Progenitor cell of endocrine pancreas (in vitro differentiated cells): ENCODE results near the gene RALGAPA2. TPM values are rescaled to one million over a fixed set of nuclear protein-coding genes. Genes with fewer than 3 reads are reported as not detected.

ENCODE experiments used
- DNase-seq: peaks from one replicate; pipeline ENCODE4 v3.0.0; 2021; ENCODE audit warnings: low spot score; ENCODE audit not compliant: unreplicated experiment
- H3K27ac Mint-ChIP-seq: 2 replicates; pipeline ENCODE4 v1.8.0; 2021; ENCODE audit warnings: mild to moderate bottlenecking, moderate library complexity, mixed read lengths
- H3K27me3 Mint-ChIP-seq: 2 replicates; pipeline ENCODE4 v1.8.0; 2021; ENCODE audit warnings: mixed read lengths
- H3K36me3 Mint-ChIP-seq: 2 replicates; pipeline ENCODE4 v1.8.0; 2022; ENCODE audit warnings: mixed read lengths; ENCODE audit not compliant: insufficient read depth
- H3K4me1 Mint-ChIP-seq: 2 replicates; pipeline ENCODE4 v1.8.0; 2021; ENCODE audit warnings: low read depth, mixed read lengths
- H3K4me3 Mint-ChIP-seq: 2 replicates; pipeline ENCODE4 v1.8.0; 2021; ENCODE audit warnings: low read depth, mild to moderate bottlenecking, moderate library complexity, mixed read lengths
- H3K9me3 Mint-ChIP-seq: 2 replicates; pipeline ENCODE4 v1.8.0; 2021; ENCODE audit warnings: low read depth, mixed read lengths
- total RNA-seq: library from RNA; stranded (reverse); gene quantifications from 2 replicates; pipeline ENCODE4 v1.2.1, GENCODE V29; 2021
- TF ChIP-seq, protein P1 (sequence below): fragments of 200-600 bp; sonication (generic); IDR thresholded peaks from one replicate; pipeline ENCODE4 v1.5.0; 2021; ENCODE audit warnings: antibody characterized with exemption, mild to moderate bottlenecking; ENCODE audit not compliant: unreplicated experiment

RALGAPA2 gene
- total RNA-seq, 1 donor from 2014 or later = 109 TPM

GRCh38 chr20:20517296-20517695 lies 195.1 kb downstream of the RALGAPA2 start:
- Mint-ChIP-seq H3K4me3 (no peak overlapping the region), H3K36me3 (peaks cover 72% of the 10 kb centered on the region), H3K27me3 (no peaks in the 10 kb centered on the region), H3K4me1 (peaks cover 5% of the 10 kb centered on the region), H3K9me3 (peaks cover 16% of the 10 kb centered on the region), H3K27ac (no peak overlapping the region)
- no peak for DNase-seq
- TF ChIP-seq, protein P1, sequence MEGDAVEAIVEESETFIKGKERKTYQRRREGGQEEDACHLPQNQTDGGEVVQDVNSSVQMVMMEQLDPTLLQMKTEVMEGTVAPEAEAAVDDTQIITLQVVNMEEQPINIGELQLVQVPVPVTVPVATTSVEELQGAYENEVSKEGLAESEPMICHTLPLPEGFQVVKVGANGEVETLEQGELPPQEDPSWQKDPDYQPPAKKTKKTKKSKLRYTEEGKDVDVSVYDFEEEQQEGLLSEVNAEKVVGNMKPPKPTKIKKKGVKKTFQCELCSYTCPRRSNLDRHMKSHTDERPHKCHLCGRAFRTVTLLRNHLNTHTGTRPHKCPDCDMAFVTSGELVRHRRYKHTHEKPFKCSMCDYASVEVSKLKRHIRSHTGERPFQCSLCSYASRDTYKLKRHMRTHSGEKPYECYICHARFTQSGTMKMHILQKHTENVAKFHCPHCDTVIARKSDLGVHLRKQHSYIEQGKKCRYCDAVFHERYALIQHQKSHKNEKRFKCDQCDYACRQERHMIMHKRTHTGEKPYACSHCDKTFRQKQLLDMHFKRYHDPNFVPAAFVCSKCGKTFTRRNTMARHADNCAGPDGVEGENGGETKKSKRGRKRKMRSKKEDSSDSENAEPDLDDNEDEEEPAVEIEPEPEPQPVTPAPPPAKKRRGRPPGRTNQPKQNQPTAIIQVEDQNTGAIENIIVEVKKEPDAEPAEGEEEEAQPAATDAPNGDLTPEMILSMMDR = no peak

GRCh38 chr20:20513720-20514119 lies 198.7 kb downstream of the RALGAPA2 start:
- no peak for DNase-seq
- H3K4me1 Mint-ChIP-seq = peaks cover 3% of the 10 kb centered on the region
- no peak overlapping the region for H3K4me3 Mint-ChIP-seq
- H3K9me3 Mint-ChIP-seq = peaks cover 16% of the 10 kb centered on the region
- no peak overlapping the region for H3K27ac Mint-ChIP-seq
- peaks cover 75% of the 10 kb centered on the region for H3K36me3 Mint-ChIP-seq
- TF ChIP-seq, protein P1 = no peak
- H3K27me3 Mint-ChIP-seq = no peaks in the 10 kb centered on the region

GRCh38 chr20:20505554-20505953 lies 206.9 kb downstream of the RALGAPA2 start:
- no peak overlapping the region for H3K27ac Mint-ChIP-seq
- no peaks in the 10 kb centered on the region for H3K9me3 Mint-ChIP-seq
- H3K27me3 Mint-ChIP-seq = no peaks in the 10 kb centered on the region
- TF ChIP-seq, protein P1 = no peak
- H3K36me3 Mint-ChIP-seq = peaks cover 38% of the 10 kb centered on the region
- no peak overlapping the region for H3K4me3 Mint-ChIP-seq
- DNase-seq = no peak
- no peaks in the 10 kb centered on the region for H3K4me1 Mint-ChIP-seq

GRCh38 chr20:20503777-20504530 lies 208.5 kb downstream of the RALGAPA2 start:
- no peak overlapping the region for H3K27ac Mint-ChIP-seq
- no peak for DNase-seq
- peaks cover 35% of the 10 kb centered on the region for H3K36me3 Mint-ChIP-seq
- H3K9me3 Mint-ChIP-seq = no peaks in the 10 kb centered on the region
- no peaks in the 10 kb centered on the region for H3K4me1 Mint-ChIP-seq
- H3K27me3 Mint-ChIP-seq = no peaks in the 10 kb centered on the region
- TF ChIP-seq, protein P1 = no peak
- no peak overlapping the region for H3K4me3 Mint-ChIP-seq

DNA sequence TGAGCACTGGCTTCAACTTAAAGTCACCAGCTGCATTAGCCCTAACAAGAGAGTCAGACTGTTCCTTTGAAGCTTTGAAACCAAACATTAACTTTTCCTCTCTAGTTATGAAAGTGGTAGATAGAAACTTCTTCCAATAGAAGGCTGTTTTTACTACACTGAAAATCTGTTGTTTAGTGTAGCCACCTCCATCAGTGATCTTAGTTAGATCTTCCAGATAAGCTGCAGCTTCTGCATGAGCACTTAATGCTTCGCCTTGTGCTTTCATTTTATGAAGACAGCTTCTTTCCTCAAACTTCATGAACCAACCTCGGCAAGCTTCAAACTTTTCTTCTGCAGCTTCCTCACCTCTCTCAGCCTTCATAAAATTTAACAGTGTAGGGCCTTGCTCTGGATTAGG lies 211.3 kb downstream of the RALGAPA2 start:
- Mint-ChIP-seq H3K27me3 (no peaks in the 10 kb centered on the region), H3K9me3 (no peaks in the 10 kb centered on the region), H3K4me1 (peaks cover 11% of the 10 kb centered on the region), H3K27ac (no peak overlapping the region), H3K36me3 (peaks cover 40% of the 10 kb centered on the region), H3K4me3 (no peak overlapping the region)
- DNase-seq = no peak
- TF ChIP-seq, protein P1 = no peak
